Endothelial cell of umbilical vein (primary cell): ENCODE results near the gene FAM222B.

Source experiments
- CTCF ChIP-seq, 2 donors: IDR thresholded peaks; 1 replicate in 1 of 2; 2 replicates in 1 of 2; pipeline ENCODE4 v1.5.1; 2011; ENCODE audit warnings: low read length in 2 of 2, mild to moderate bottlenecking in 2 of 2, moderate library complexity in 2 of 2, control low read depth in 1 of 2, inconsistent platforms in 1 of 2, low read depth in 1 of 2; ENCODE audit not compliant: insufficient read depth in 1 of 2; ENCODE audit errors: extremely low read depth in 1 of 2
- POLR2A ChIP-seq: IDR thresholded peaks from 2 replicates; pipeline ENCODE4 v1.6.1; 2012; ENCODE audit warnings: low read depth, mild to moderate bottlenecking, control low read depth, low read length

- TF ChIP-seq CTCF (IDR thresholded peaks at IDR 0.05; ENCODE audit: extremely low read depth in 1 of 2, insufficient read depth in 1 of 2, low read depth in 1 of 2, low read length in 2 of 2) (no peak), POLR2A (no peak)
Observed at GRCh38 chr17:28861393-28862203, 19.0 kb upstream of the FAM222B start.
